Muscle layer of duodenum (tissue), 2 donors: ENCODE results near the gene MIPOL1.
"Not testable (repeated sequence)": the region's sequence is repeated elsewhere in the genome, so short reads cannot be mapped to it uniquely, and the experiment has no call there.

Source experiments
- H3K27ac ChIP-seq: one replicate; pipeline ENCODE4 v1.7.0; 2013; ENCODE audit warnings: mild to moderate bottlenecking, low read length
- H3K27me3 ChIP-seq: one replicate; pipeline ENCODE4 v1.7.0; 2013; ENCODE audit warnings: low read depth, mild to moderate bottlenecking, control low read depth, low read length
- H3K36me3 ChIP-seq, 2 donors: one replicate each; pipeline ENCODE4 v1.7.0; 2013; ENCODE audit warnings: low read length in 2 of 2, control low read depth in 1 of 2, mild to moderate bottlenecking in 1 of 2; ENCODE audit not compliant: insufficient read depth in 2 of 2, control insufficient read depth in 1 of 2
- H3K4me1 ChIP-seq, 2 donors: one replicate each; pipeline ENCODE4 v1.7.0; 2013; ENCODE audit warnings: low read length in 2 of 2, mild to moderate bottlenecking in 2 of 2, control low read depth in 1 of 2, moderate library complexity in 1 of 2; ENCODE audit not compliant: insufficient read depth in 2 of 2, control insufficient read depth in 1 of 2
- H3K4me3 ChIP-seq, 2 donors: one replicate each; pipeline ENCODE4 v1.7.0; 2013; ENCODE audit warnings: low read length in 2 of 2, low read depth in 1 of 2, mild to moderate bottlenecking in 1 of 2
- H3K9me3 ChIP-seq, 2 donors: one replicate each; pipeline ENCODE4 v1.7.0; 2013; ENCODE audit warnings: low read length in 2 of 2, control low read depth in 1 of 2, mild to moderate bottlenecking in 1 of 2; ENCODE audit not compliant: control insufficient read depth in 1 of 2
- donor health status: healthy.

Gene MIPOL1

DNA sequence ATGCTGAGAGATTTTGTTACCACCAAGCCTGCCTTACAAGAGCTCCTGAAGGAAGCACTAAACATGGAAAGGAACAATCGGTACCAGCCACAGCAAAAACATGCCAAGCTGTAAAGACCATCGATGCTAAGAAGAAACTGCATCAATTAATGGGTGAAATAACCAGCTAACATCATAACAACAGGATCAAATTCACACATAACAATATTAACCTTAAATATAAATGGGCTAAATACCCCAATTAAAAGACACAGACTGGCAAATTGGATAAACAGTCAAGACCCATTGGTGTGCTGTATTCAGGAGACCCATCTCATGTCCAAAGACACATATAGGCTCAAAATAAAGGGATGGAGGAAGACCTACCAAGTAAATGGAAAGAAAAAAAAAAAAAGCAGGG, 8.0 kb upstream of the MIPOL1 start:
- not testable (repeated sequence) for H3K9me3 ChIP-seq, H3K36me3 ChIP-seq, H3K27me3 ChIP-seq, H3K4me3 ChIP-seq, H3K4me1 ChIP-seq, H3K27ac ChIP-seq

GRCh38 chr14:37194698-37195097, 3.0 kb upstream of the MIPOL1 start:
- Histone ChIP-seq H3K27ac (no peak overlapping the region), H3K27me3 (no peaks in the 10 kb centered on the region), H3K9me3 (no peaks in the 10 kb centered on the region), H3K4me3 (no peak overlapping the region), H3K4me1 (peaks cover 0 to 4% of the 10 kb centered on the region in 2 donors), H3K36me3 (no peaks in the 10 kb centered on the region)

- Histone ChIP-seq H3K4me3 (no peak overlapping the region), H3K27me3 (no peaks in the 10 kb centered on the region), H3K36me3 (no peaks in the 10 kb centered on the region), H3K4me1 (peaks cover 0 to 4% of the 10 kb centered on the region in 2 donors), H3K9me3 (no peaks in the 10 kb centered on the region), H3K27ac (no peak overlapping the region)
Observed at GRCh38 chr14:37195327-37195726, 2.4 kb upstream of the MIPOL1 start.

- peak overlapping the region; percentile 95 for H3K27ac ChIP-seq
- H3K27me3 ChIP-seq, result no peaks in the 10 kb centered on the region
- H3K9me3 ChIP-seq, result no peaks in the 10 kb centered on the region
- H3K4me1 ChIP-seq, result peaks cover 0 to 4% of the 10 kb centered on the region in 2 donors
- peak overlapping the region; percentile 79 to 93 for H3K4me3 ChIP-seq
- H3K36me3 ChIP-seq, result no peaks in the 10 kb centered on the region
Observed at GRCh38 chr14:37196604-37197420, 925 bp upstream of the MIPOL1 start.

GRCh38 chr14:37198273-37198598, 499 bp downstream of the MIPOL1 start:
- peaks cover 0 to 4% of the 10 kb centered on the region in 2 donors for H3K4me1 ChIP-seq
- no peaks in the 10 kb centered on the region for H3K27me3 ChIP-seq
- H3K4me3 ChIP-seq, result peak overlapping the region; percentile 79 to 93
- H3K36me3 ChIP-seq, result no peaks in the 10 kb centered on the region
- no peaks in the 10 kb centered on the region for H3K9me3 ChIP-seq
- H3K27ac ChIP-seq, result peak overlapping the region; percentile 95

GRCh38 chr14:37198907-37199306, 1.2 kb downstream of the MIPOL1 start:
- peak overlapping the region in 1 of 2 donors; percentile 93 for H3K4me3 ChIP-seq
- no peak overlapping the region for H3K27ac ChIP-seq

DNA sequence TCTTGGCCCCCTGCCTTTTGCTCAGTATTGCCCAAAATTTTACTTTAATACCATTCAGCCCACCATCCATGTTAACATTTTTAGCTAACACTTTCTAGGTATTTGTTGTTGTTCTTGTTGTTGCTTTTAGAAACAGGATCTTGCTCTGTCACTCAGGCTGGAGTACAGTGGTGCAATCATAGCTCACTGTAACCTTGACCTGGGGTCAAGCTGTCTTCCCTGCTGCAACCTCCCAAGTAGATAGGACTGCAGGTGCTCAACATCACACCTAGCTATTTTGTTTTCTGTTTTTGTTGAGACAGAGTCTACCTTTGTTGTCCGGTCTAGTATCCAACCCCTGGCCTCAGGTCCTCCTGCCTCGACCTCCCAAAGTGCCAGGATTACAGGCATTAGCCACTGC, 4.0 kb downstream of the MIPOL1 start:
- H3K27ac ChIP-seq, result no peak overlapping the region
- no peaks in the 10 kb centered on the region for H3K36me3 ChIP-seq
- no peaks in the 10 kb centered on the region for H3K27me3 ChIP-seq
- peaks cover 0 to 5% of the 10 kb centered on the region in 2 donors for H3K9me3 ChIP-seq
- peaks cover 0 to 4% of the 10 kb centered on the region in 2 donors for H3K4me1 ChIP-seq
- H3K4me3 ChIP-seq, result no peak overlapping the region

More at GRCh38 chr14:37198907-37199306, 1.2 kb downstream of the MIPOL1 start:
- no peaks in the 10 kb centered on the region for H3K27me3 ChIP-seq
- no peaks in the 10 kb centered on the region for H3K9me3 ChIP-seq
- H3K4me1 ChIP-seq, result peaks cover 0 to 4% of the 10 kb centered on the region in 2 donors
- no peaks in the 10 kb centered on the region for H3K36me3 ChIP-seq

GRCh38 chr14:37202265-37202664, 4.5 kb downstream of the MIPOL1 start:
- H3K27ac ChIP-seq, result no peak overlapping the region

GRCh38 chr14:37202812-37203211, 5.1 kb downstream of the MIPOL1 start:
- H3K4me3 ChIP-seq, result no peak overlapping the region
- H3K9me3 ChIP-seq, result peaks cover 0 to 5% of the 10 kb centered on the region in 2 donors
- H3K27me3 ChIP-seq, result no peaks in the 10 kb centered on the region
- H3K27ac ChIP-seq, result no peak overlapping the region
- H3K36me3 ChIP-seq, result no peaks in the 10 kb centered on the region
- peaks cover 0 to 4% of the 10 kb centered on the region in 2 donors for H3K4me1 ChIP-seq

More at GRCh38 chr14:37202265-37202664, 4.5 kb downstream of the MIPOL1 start:
- no peak overlapping the region for H3K4me3 ChIP-seq
- H3K27me3 ChIP-seq, result no peaks in the 10 kb centered on the region
- H3K4me1 ChIP-seq, result peaks cover 0 to 4% of the 10 kb centered on the region in 2 donors
- H3K9me3 ChIP-seq, result peaks cover 0 to 5% of the 10 kb centered on the region in 2 donors
- H3K36me3 ChIP-seq, result no peaks in the 10 kb centered on the region

DNA sequence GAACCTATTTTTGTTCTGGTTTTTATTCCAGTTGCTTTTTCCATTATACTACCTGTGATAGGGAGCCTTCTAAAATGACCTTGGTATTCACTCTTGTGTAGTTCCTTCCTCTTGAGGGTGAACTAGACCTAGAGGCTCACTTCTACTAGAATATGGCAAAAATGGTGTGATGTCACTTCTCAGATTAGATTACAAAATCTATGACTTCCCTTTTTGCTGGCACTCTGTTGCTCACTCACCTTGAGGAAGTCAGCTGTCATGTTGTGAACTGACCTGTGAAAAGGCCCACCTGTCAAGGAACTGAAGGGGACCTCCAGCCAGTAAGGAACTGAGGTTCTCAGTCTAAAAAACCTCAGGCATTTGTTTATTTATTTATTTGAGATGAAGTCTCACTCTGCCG, 5.7 kb downstream of the MIPOL1 start:
- H3K27me3 ChIP-seq, result no peaks in the 10 kb centered on the region
- no peak overlapping the region for H3K4me3 ChIP-seq
- no peak overlapping the region for H3K27ac ChIP-seq
- peaks cover 0 to 5% of the 10 kb centered on the region in 2 donors for H3K9me3 ChIP-seq
- no peaks in the 10 kb centered on the region for H3K36me3 ChIP-seq
- peaks cover 0 to 4% of the 10 kb centered on the region in 2 donors for H3K4me1 ChIP-seq

DNA sequence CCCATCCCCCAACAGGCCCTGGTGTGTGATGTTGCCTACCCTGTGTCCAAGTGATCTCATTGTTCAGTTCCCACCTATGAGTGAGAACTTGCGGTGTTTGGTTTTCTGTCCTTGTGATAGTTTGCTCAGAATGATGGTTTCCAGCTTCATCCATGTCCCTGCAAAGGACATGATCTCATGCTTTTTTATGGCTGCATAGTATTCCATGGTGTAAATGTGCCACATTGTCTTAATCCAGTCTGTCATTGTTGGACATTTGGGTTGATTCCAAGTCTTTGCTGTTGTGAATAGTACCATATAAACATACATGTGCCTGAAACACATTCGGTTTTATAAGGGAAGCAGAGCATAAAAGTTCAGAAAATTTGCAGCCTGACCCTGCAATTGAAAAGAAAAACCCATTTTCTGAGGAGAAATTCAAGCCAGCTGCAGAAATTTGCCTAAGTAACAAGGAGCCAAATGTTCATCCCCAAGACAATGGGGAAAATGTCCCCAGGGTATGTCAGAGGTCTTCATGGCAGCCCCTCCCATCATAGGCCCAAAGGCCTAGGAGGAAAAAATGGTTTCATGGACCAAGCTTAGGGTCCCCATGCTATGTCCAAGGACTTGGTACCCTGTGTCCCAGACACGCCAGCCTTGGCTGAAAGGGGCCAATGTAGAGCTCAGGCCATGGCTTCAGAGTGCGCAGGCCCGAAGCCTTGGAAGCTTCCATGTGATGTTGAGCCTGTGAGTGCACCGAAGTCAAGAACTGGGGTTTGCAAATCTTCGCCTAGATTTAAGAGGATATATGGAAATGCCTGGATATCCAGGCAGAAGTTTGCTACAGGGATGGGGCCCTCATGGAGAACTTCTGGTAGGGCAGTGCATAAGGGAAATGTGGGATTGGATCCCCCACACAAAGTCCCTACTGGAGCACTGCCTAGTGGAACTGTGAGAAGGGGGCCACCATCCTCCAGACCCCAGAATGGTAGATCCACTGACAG, 8.2 kb downstream of the MIPOL1 start:
- not testable (repeated sequence) for H3K4me1 ChIP-seq, H3K9me3 ChIP-seq, H3K27ac ChIP-seq, H3K27me3 ChIP-seq, H3K4me3 ChIP-seq, H3K36me3 ChIP-seq
